ENCODE data around the gene MGAT5.

MGAT5 gene

DNA sequence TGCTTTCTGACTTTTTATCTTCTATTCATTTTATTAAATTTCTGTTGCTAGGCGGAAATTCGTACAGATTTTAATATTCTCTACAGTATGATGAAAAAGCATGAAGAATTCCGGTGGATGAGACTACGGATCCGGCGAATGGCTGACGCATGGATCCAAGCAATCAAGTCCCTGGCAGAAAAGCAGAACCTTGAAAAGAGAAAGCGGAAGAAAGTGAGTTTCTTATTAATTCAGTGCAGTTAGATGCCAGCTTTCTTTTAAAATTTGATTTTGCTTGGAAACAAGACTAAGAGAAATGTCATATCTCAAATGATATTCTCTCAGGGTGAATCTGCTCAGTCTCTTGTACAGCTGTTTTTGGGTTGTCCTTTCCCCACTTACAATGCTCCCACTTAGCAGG lies 84.3 kb downstream of the MGAT5 start:
- peaks cover 8% of the 10 kb centered on the region; the same call in 1 of the 2 replicates for H3K36me3 ChIP-seq (ENCODE audit: control insufficient read depth, insufficient read depth, low read length)
- no peaks in the 10 kb centered on the region; the same call in 1 of the 2 replicates for H3K4me1 ChIP-seq (ENCODE audit: control insufficient read depth, insufficient read depth, low read length)
- no peaks in the 10 kb centered on the region for H3K27me3 ChIP-seq (ENCODE audit: control insufficient read depth, insufficient read depth, low read length)
- no peaks in the 10 kb centered on the region for H3K9me3 ChIP-seq (ENCODE audit: control insufficient read depth, insufficient read depth, low read depth, low read length)
- no peak overlapping the region for H3K9ac ChIP-seq (ENCODE audit: low read length)
- H3K4me3 ChIP-seq (ENCODE audit: low read depth, low read length) = no peak overlapping the region
- no peak overlapping the region for H3K27ac ChIP-seq (ENCODE audit: low read depth, low read length)

DNA sequence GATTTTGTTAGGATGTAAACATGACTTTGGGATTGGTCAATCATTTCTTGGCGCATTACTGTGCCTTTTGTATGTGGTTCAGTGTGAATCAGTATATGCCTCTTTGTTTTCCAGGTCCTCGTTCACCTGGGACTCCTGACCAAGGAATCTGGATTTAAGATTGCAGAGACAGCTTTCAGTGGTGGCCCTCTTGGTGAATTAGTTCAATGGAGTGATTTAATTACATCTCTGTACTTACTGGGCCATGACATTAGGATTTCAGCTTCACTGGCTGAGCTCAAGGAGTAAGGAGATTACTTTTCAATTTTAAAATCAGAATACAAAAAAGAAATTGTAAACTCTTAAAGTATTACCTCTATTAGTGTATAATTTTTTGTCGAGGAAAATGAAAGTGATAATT lies 87.6 kb downstream of the MGAT5 start:
- no peak overlapping the region for H3K4me3 ChIP-seq (ENCODE audit: low read depth, low read length)
- peaks cover 10% of the 10 kb centered on the region; the same call in 1 of the 2 replicates for H3K36me3 ChIP-seq (ENCODE audit: control insufficient read depth, insufficient read depth, low read length)
- no peak overlapping the region for H3K9ac ChIP-seq (ENCODE audit: low read length)
- no peaks in the 10 kb centered on the region for H3K9me3 ChIP-seq (ENCODE audit: control insufficient read depth, insufficient read depth, low read depth, low read length)
- H3K27me3 ChIP-seq (ENCODE audit: control insufficient read depth, insufficient read depth, low read length) = no peaks in the 10 kb centered on the region
- no peaks in the 10 kb centered on the region for H3K4me1 ChIP-seq (ENCODE audit: control insufficient read depth, insufficient read depth, low read length)
- H3K27ac ChIP-seq (ENCODE audit: low read depth, low read length) = no peak overlapping the region

DNA sequence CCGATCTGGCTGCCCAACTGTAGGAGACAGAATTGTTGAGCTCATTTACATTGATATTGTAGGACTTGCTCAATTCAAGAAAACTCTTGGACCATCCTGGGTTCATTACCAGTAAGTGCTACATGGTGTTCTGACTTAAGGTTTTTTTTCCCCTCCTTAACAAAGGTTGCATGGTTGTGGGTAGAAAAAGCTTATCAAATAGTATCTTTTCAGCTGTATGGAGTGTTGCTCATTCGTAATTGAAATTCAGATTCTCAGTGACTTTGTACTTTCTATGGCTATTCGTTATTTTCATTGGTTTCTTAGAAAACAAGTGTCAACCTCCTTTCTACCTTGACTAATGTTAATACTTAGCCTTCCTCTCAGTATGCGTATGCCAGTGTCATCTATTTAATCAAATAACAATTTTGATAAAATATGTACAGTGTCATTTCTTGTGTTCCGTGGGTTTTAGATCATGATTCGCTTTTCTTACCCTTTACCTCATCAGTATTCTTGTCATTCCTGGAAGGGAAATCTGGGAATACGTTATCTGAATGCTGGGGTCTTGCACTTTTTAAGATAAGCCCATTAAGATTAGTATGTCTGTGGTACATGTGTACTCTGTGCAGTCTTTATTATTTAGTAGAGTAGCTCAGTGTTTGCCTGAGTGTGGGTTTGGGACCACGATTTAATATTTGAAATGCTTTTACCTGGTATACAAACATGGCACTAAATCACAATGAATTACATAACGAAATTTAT lies 91.3 kb downstream of the MGAT5 start:
- H3K27ac ChIP-seq (ENCODE audit: low read depth, low read length) = no peak overlapping the region
- no peak overlapping the region for H3K9ac ChIP-seq (ENCODE audit: low read length)
- no peaks in the 10 kb centered on the region for H3K27me3 ChIP-seq (ENCODE audit: control insufficient read depth, insufficient read depth, low read length)
- H3K4me1 ChIP-seq (ENCODE audit: control insufficient read depth, insufficient read depth, low read length) = no peaks in the 10 kb centered on the region; the same call in 1 of the 2 replicates
- peaks cover 6% of the 10 kb centered on the region; the same call in 1 of the 2 replicates for H3K36me3 ChIP-seq (ENCODE audit: control insufficient read depth, insufficient read depth, low read length)
- H3K9me3 ChIP-seq (ENCODE audit: control insufficient read depth, insufficient read depth, low read depth, low read length) = no peaks in the 10 kb centered on the region
- no peak overlapping the region for H3K4me3 ChIP-seq (ENCODE audit: low read depth, low read length)

DNA sequence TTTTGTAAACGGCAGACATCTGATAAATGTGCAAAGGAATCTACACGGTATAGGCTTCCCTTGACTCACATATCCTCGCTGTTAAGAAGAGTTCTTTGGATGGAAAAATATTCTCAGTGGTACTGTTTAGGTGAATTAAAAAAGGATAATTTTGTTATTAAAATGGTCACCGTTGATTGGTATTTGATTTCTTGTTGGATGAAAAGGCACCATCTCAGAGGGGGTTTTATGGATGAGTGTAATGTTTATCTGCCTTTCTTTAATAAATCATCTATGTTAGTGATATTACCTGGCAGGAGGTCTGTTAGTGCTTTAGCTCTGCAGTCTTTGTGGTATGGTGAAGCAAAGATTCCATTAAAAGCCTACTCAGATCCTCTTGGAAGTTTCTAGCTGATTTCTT lies 92.3 kb downstream of the MGAT5 start:
- Histone ChIP-seq H3K4me1 (ENCODE audit: control insufficient read depth, insufficient read depth, low read length) (no peaks in the 10 kb centered on the region; the same call in 1 of the 2 replicates), H3K9me3 (ENCODE audit: control insufficient read depth, insufficient read depth, low read depth, low read length) (no peaks in the 10 kb centered on the region), H3K4me3 (ENCODE audit: low read depth, low read length) (no peak overlapping the region), H3K27me3 (ENCODE audit: control insufficient read depth, insufficient read depth, low read length) (no peaks in the 10 kb centered on the region), H3K27ac (ENCODE audit: low read depth, low read length) (no peak overlapping the region), H3K9ac (ENCODE audit: low read length) (no peak overlapping the region), H3K36me3 (ENCODE audit: control insufficient read depth, insufficient read depth, low read length) (peaks cover 8% of the 10 kb centered on the region)

DNA sequence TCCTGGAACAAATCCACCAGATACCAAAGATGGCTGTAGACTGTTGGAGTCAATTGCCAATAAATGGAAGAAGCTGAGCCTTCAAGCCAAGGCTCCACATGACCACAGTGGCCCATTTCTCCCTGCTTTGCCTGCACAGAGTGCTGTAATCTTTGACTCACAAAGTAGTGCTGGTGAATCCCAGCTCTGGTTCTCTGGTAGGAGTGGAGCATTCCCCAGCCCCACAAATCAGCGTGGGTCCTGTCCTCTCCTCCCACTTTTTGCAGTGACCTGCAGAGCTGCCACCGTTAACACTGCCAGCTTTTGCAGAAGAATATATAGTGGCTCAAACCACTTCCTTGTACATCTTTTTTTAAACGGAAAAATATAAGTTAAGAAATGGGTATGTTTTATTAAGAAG lies 93.9 kb downstream of the MGAT5 start:
- H3K4me3 ChIP-seq (ENCODE audit: low read depth, low read length) = no peak overlapping the region
- H3K27ac ChIP-seq (ENCODE audit: low read depth, low read length) = no peak overlapping the region

DNA sequence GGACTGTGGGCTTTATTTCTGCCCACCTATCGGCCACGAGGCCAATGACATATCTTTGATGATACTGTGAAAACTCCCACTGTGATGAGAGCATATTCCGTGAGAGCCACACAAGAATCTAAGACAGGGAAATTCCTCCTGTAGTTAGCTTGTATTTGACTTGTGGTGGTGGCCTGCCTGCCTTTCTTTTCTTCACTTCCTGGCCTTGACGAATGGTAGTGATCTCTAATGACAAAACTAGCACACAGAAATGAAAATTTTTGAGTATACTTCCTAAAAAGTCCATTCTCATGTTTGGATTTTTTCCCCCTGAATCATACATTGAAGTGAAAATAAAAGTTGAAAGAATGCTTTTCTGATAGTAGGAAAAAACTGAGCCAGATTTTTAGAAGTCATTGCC lies 94.4 kb downstream of the MGAT5 start:
- H3K27ac ChIP-seq (ENCODE audit: low read depth, low read length) = no peak overlapping the region
- peaks cover 17% of the 10 kb centered on the region for H3K36me3 ChIP-seq (ENCODE audit: control insufficient read depth, insufficient read depth, low read length)
- H3K4me1 ChIP-seq (ENCODE audit: control insufficient read depth, insufficient read depth, low read length) = no peaks in the 10 kb centered on the region; the same call in 1 of the 2 replicates
- H3K27me3 ChIP-seq (ENCODE audit: control insufficient read depth, insufficient read depth, low read length) = no peaks in the 10 kb centered on the region
- H3K9ac ChIP-seq (ENCODE audit: low read length) = no peak overlapping the region
- no peak overlapping the region for H3K4me3 ChIP-seq (ENCODE audit: low read depth, low read length)
- no peaks in the 10 kb centered on the region for H3K9me3 ChIP-seq (ENCODE audit: control insufficient read depth, insufficient read depth, low read depth, low read length)

More for the DNA sequence above, 93.9 kb downstream of the MGAT5 start:
- peaks cover 16% of the 10 kb centered on the region for H3K36me3 ChIP-seq (ENCODE audit: control insufficient read depth, insufficient read depth, low read length)
- no peaks in the 10 kb centered on the region; the same call in 1 of the 2 replicates for H3K4me1 ChIP-seq (ENCODE audit: control insufficient read depth, insufficient read depth, low read length)
- no peak overlapping the region for H3K9ac ChIP-seq (ENCODE audit: low read length)
- no peaks in the 10 kb centered on the region for H3K9me3 ChIP-seq (ENCODE audit: control insufficient read depth, insufficient read depth, low read depth, low read length)
- H3K27me3 ChIP-seq (ENCODE audit: control insufficient read depth, insufficient read depth, low read length) = no peaks in the 10 kb centered on the region

DNA sequence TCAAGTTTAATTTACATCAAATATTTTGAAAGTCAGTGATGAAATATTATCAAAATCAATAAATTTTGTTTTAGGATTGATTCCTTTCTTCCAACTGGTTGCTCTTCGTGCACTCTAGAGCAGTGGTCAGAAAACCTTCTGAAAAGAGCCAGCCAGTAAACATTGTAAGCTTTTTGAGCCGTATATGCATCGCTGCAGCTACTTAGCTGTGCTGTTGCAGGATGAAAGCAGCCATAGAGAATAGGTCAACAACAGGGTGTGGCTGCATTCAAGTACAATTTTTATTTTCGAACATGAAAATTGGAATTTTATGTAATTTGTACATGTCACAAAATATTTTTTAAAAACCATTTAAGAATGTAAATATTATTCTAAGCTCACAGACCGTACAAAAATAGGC lies 94.9 kb downstream of the MGAT5 start:
- Histone ChIP-seq H3K9me3 (ENCODE audit: control insufficient read depth, insufficient read depth, low read depth, low read length) (no peaks in the 10 kb centered on the region), H3K9ac (ENCODE audit: low read length) (no peak overlapping the region), H3K4me1 (ENCODE audit: control insufficient read depth, insufficient read depth, low read length) (no peaks in the 10 kb centered on the region; the same call in 1 of the 2 replicates), H3K27me3 (ENCODE audit: control insufficient read depth, insufficient read depth, low read length) (no peaks in the 10 kb centered on the region), H3K36me3 (ENCODE audit: control insufficient read depth, insufficient read depth, low read length) (peaks cover 17% of the 10 kb centered on the region), H3K4me3 (ENCODE audit: low read depth, low read length) (no peak overlapping the region), H3K27ac (ENCODE audit: low read depth, low read length) (no peak overlapping the region)

DNA sequence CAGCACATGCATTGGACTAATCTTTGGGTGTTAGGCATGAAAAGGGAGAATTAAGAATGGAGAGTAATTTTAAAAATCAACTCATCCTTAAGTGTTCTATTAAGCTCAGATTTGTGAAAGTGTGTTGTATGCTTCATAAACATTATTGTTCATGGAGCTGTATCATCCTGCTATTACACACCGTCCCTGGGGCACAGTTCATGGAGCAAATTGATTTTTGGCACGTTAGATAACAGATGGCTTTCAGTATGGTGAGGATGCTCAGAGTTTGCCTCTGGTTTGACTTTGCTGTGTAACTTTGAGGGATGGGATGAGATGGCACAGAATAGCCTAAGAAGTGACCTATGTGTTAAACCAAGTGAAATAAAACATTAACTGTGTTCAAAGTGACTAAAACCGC lies 97.1 kb downstream of the MGAT5 start:
- Histone ChIP-seq H3K27ac (ENCODE audit: low read depth, low read length) (no peak overlapping the region), H3K9ac (ENCODE audit: low read length) (no peak overlapping the region), H3K4me1 (ENCODE audit: control insufficient read depth, insufficient read depth, low read length) (no peaks in the 10 kb centered on the region; the same call in 1 of the 2 replicates), H3K9me3 (ENCODE audit: control insufficient read depth, insufficient read depth, low read depth, low read length) (no peaks in the 10 kb centered on the region), H3K36me3 (ENCODE audit: control insufficient read depth, insufficient read depth, low read length) (peaks cover 14% of the 10 kb centered on the region), H3K27me3 (ENCODE audit: control insufficient read depth, insufficient read depth, low read length) (no peaks in the 10 kb centered on the region), H3K4me3 (ENCODE audit: low read depth, low read length) (no peak overlapping the region)

DNA sequence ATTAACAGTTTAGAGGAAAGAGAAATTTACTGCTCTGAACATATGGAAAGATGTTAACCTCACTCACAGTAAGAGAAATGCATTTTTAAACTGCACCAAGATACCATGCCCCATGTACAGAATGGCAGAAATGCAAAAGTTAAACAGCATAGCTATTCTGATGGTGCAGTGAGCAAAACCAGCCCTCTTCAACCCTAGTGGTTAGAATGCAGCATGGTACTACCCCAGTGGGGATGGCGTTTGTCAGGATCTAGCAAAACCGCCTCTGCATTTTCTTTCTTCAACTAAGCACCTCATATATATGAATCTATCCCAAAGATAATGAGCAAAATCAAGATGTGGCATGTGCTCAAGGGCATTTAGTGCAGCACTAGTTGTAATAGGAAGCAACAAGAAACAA lies 98.0 kb downstream of the MGAT5 start:
- no peaks in the 10 kb centered on the region for H3K27me3 ChIP-seq (ENCODE audit: control insufficient read depth, insufficient read depth, low read length)
- peaks cover 14% of the 10 kb centered on the region for H3K36me3 ChIP-seq (ENCODE audit: control insufficient read depth, insufficient read depth, low read length)
- H3K4me3 ChIP-seq (ENCODE audit: low read depth, low read length) = no peak overlapping the region
- no peak overlapping the region for H3K27ac ChIP-seq (ENCODE audit: low read depth, low read length)
- no peak overlapping the region for H3K9ac ChIP-seq (ENCODE audit: low read length)
- no peaks in the 10 kb centered on the region; the same call in 1 of the 2 replicates for H3K4me1 ChIP-seq (ENCODE audit: control insufficient read depth, insufficient read depth, low read length)
- no peaks in the 10 kb centered on the region for H3K9me3 ChIP-seq (ENCODE audit: control insufficient read depth, insufficient read depth, low read depth, low read length)

DNA sequence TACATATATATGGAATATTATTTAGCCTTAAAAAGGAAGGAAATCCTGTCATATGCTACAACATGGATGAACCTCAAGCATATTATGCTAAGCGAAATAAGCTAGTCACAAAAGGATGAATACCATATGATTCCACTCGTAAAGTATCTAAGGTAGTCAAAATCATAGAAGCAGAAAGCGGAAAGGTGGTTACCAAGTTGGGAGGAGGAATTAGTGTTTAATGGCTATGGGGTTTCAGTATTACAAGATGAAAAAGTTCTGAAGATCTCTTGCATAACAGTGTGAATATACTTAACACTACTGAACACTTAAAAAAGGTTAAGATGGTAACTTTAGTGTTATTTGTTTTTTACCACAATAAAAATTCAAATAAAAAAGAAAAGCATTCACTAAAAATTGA lies 99.0 kb downstream of the MGAT5 start:
- no peaks in the 10 kb centered on the region for H3K27me3 ChIP-seq (ENCODE audit: control insufficient read depth, insufficient read depth, low read length)
- H3K4me3 ChIP-seq (ENCODE audit: low read depth, low read length) = no peak overlapping the region
- no peak overlapping the region for H3K9ac ChIP-seq (ENCODE audit: low read length)
- H3K36me3 ChIP-seq (ENCODE audit: control insufficient read depth, insufficient read depth, low read length) = peaks cover 14% of the 10 kb centered on the region
- H3K27ac ChIP-seq (ENCODE audit: low read depth, low read length) = no peak overlapping the region
- no peaks in the 10 kb centered on the region for H3K9me3 ChIP-seq (ENCODE audit: control insufficient read depth, insufficient read depth, low read depth, low read length)
- H3K4me1 ChIP-seq (ENCODE audit: control insufficient read depth, insufficient read depth, low read length) = no peaks in the 10 kb centered on the region; the same call in 1 of the 2 replicates

DNA sequence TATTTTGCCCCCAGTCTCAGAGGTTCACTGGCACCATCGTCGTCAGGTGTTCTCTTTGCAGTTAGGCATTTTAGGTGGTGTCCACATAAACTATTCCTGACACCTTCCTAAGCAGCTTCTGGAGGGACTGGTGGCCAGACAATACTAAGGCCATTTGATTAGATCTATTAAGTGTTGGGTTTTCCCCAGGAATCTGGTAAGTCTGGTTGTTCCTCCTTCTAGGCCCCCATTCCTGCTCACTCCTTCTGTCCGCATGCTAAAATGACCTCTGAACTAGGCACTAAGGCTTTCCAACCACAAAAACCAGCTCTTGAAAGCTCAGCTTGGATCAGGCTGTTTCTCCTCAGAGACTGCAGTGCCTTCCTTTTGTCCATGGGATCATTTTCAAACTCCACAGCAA lies 100.7 kb downstream of the MGAT5 start:
- Histone ChIP-seq H3K9ac (ENCODE audit: low read length) (no peak overlapping the region), H3K4me1 (ENCODE audit: control insufficient read depth, insufficient read depth, low read length) (no peaks in the 10 kb centered on the region), H3K27ac (ENCODE audit: low read depth, low read length) (no peak overlapping the region)

More for the DNA sequence above, 100.7 kb downstream of the MGAT5 start:
- Histone ChIP-seq H3K36me3 (ENCODE audit: control insufficient read depth, insufficient read depth, low read length) (peaks cover 14% of the 10 kb centered on the region), H3K27me3 (ENCODE audit: control insufficient read depth, insufficient read depth, low read length) (no peaks in the 10 kb centered on the region), H3K9me3 (ENCODE audit: control insufficient read depth, insufficient read depth, low read depth, low read length) (no peaks in the 10 kb centered on the region), H3K4me3 (ENCODE audit: low read depth, low read length) (no peak overlapping the region)
